Liver (tissue), 9 donors: Measurements from ENCODE around the gene DGCR8. TPM values are rescaled to one million over a fixed set of nuclear protein-coding genes. Genes with fewer than 3 reads are reported as not detected.

Experiments
- DNase-seq: peaks from one replicate; pipeline ENCODE4 v3.0.0-alpha.2; 2017; ENCODE audit warnings: low spot score
- H3K27ac ChIP-seq, 2 donors: one replicate each; pipeline ENCODE4 v1.7.0; 2013; ENCODE audit warnings: inconsistent platforms in 2 of 2, low read length in 2 of 2, control low read depth in 1 of 2, low read depth in 1 of 2, mild to moderate bottlenecking in 1 of 2
- H3K27me3 ChIP-seq, 4 donors: one replicate each; pipeline versions ENCODE4 v1.6.1 to v1.7.0; 2013; ENCODE audit warnings: low read length in 3 of 4, inconsistent platforms in 1 of 4, mild to moderate bottlenecking in 1 of 4, moderate library complexity in 1 of 4; ENCODE audit not compliant: control insufficient read depth in 4 of 4, insufficient read depth in 4 of 4
- H3K36me3 ChIP-seq, 4 donors: one replicate each; pipeline versions ENCODE4 v1.6.1 to v1.7.0; 2013; ENCODE audit warnings: low read length in 3 of 4, mild to moderate bottlenecking in 3 of 4, low read depth in 1 of 4, moderate library complexity in 1 of 4; ENCODE audit not compliant: control insufficient read depth in 4 of 4, insufficient read depth in 3 of 4
- H3K4me1 ChIP-seq, 4 donors: one replicate each; pipeline versions ENCODE4 v1.6.1 to v1.7.0; 2013; ENCODE audit warnings: low read length in 3 of 4, mild to moderate bottlenecking in 3 of 4, moderate library complexity in 1 of 4; ENCODE audit not compliant: control insufficient read depth in 4 of 4, insufficient read depth in 4 of 4
- H3K4me3 ChIP-seq, 3 donors: one replicate each; pipeline versions ENCODE4 v1.6.1 to v1.7.0; 2013; ENCODE audit warnings: low read length in 3 of 3, control low read depth in 1 of 3, low read depth in 1 of 3, mild to moderate bottlenecking in 1 of 3
- H3K9ac ChIP-seq, 2 donors: one replicate each; pipeline ENCODE4 v1.7.0; 2013; ENCODE audit warnings: low read length in 2 of 2, mild to moderate bottlenecking in 2 of 2, moderate library complexity in 2 of 2, control low read depth in 1 of 2, low read depth in 1 of 2
- H3K9me3 ChIP-seq, 4 donors: one replicate each; pipeline versions ENCODE4 v1.6.1 to v1.7.0; 2013; ENCODE audit warnings: low read length in 3 of 4; ENCODE audit not compliant: control insufficient read depth in 4 of 4
- ATF3 ChIP-seq: IDR thresholded peaks from 2 replicates; pipeline ENCODE4 v1.6.1; 2016; ENCODE audit warnings: antibody characterized with exemption
- CTCF ChIP-seq: fragments of 150-350 bp; IDR thresholded peaks from 2 replicates; pipeline ENCODE4 v1.5.1; 2017; ENCODE audit warnings: improper control_type of control experiment, low read depth, low read length; ENCODE audit not compliant: missing input control
- EGR1 ChIP-seq, 2 donors: IDR thresholded peaks; 2 replicates each; pipeline ENCODE4 v1.6.1; 2016 to 2018; ENCODE audit warnings: antibody characterized with exemption in 2 of 2, low read depth in 2 of 2
- FOXA1 ChIP-seq: IDR thresholded peaks from 2 replicates; pipeline ENCODE4 v1.6.1; 2016; ENCODE audit warnings: antibody characterized with exemption
- FOXA2 ChIP-seq: IDR thresholded peaks from 2 replicates; pipeline ENCODE4 v1.6.1; 2016; ENCODE audit warnings: antibody characterized with exemption
- GABPA ChIP-seq, 2 donors: IDR thresholded peaks in 1 of 2; conservative IDR thresholded peaks in 1 of 2; 2 replicates each; pipeline ENCODE4 v1.6.1; 2016; ENCODE audit warnings: antibody characterized with exemption in 2 of 2, mild to moderate bottlenecking in 1 of 2, moderate library complexity in 1 of 2
- HNF4G ChIP-seq: IDR thresholded peaks from 2 replicates; pipeline ENCODE4 v1.6.1; 2016; ENCODE audit warnings: antibody characterized with exemption
- JUND ChIP-seq, 2 donors: IDR thresholded peaks; 2 replicates each; pipeline ENCODE4 v1.6.1; 2016; ENCODE audit warnings: antibody characterized with exemption in 2 of 2
- MAX ChIP-seq: IDR thresholded peaks from 2 replicates; pipeline ENCODE4 v1.6.1; 2016; ENCODE audit warnings: antibody characterized with exemption
- NR2F2 ChIP-seq: IDR thresholded peaks from 2 replicates; pipeline ENCODE4 v1.6.1; 2016; ENCODE audit warnings: antibody characterized with exemption
- RAD21 ChIP-seq, 2 donors: IDR thresholded peaks; 2 replicates each; pipeline ENCODE4 v1.6.1; 2016; ENCODE audit warnings: antibody characterized with exemption in 2 of 2, mild to moderate bottlenecking in 2 of 2
- REST ChIP-seq: IDR thresholded peaks from 2 replicates; pipeline ENCODE4 v1.6.1; 2016; ENCODE audit warnings: antibody characterized with exemption, mild to moderate bottlenecking
- TAF1 ChIP-seq: conservative IDR thresholded peaks from 2 replicates; pipeline ENCODE4 v1.6.1; 2016; ENCODE audit warnings: antibody characterized with exemption, mild to moderate bottlenecking
- ZBTB33 ChIP-seq: IDR thresholded peaks from 2 replicates; pipeline ENCODE4 v1.6.1; 2016; ENCODE audit warnings: antibody characterized with exemption
- WGBS: extraction: QIAGEN DNeasy Blood & Tissue Kit; methylation state at CpG from one replicate; pipeline ENCODE4 v1.1.7; 2013; 5-methylcytosine and 5-hydroxymethylcytosine counted together
- polyA plus RNA-seq, 2 donors: library from polyadenylated mRNA; stranded (reverse) in 1 of 2; unstranded in 1 of 2; fragments of 200-250 nt in 1 of 2; fragments of >200 nt in 1 of 2; fragmentation: Nextera tagmentation in 1 of 2; extraction: Ambion mirVana in 1 of 2; gene quantifications; one replicate each; pipeline versions ENCODE4 v1.2.1 to v1.2.3, GENCODE V29; 2013 to 2015
- total RNA-seq, 2 donors: library from RNA; depleted of rRNA; stranded (reverse); fragments of >200 nt; gene quantifications; one replicate each; pipeline ENCODE4 v1.2.3, GENCODE V29; 2014
- donor health status: healthy.
- donor health status: healthy.
- donor health status: healthy.
- donor health status: healthy.
- donor health status: healthy.

DGCR8 gene
- total and polyA plus RNA-seq, 4 donors, result 7.9 to 27.1 (median 15.8) TPM

GRCh38 chr22:20054034-20054427 lies 26.0 kb upstream of the DGCR8 start (continued):
- no peak for TF ChIP-seq FOXA1
- TF ChIP-seq EGR1 (IDR thresholded peaks at IDR 0.05; ENCODE audit: low read depth in 2 of 2), result no peak
- no peak for TF ChIP-seq HNF4G
- no peak for TF ChIP-seq GABPA (IDR thresholded peaks at IDR 0.05 in 1 of 2, conservative IDR thresholded peaks at IDR 0.05 in 1 of 2)
- TF ChIP-seq MAX, result no peak
- no peak for TF ChIP-seq ATF3
- TF ChIP-seq NR2F2, result no peak

- TF ChIP-seq REST, result no peak
- TF ChIP-seq MAX, result no peak
- TF ChIP-seq ZBTB33, result no peak
- no peak for TF ChIP-seq FOXA2
- TF ChIP-seq TAF1, result no peak
- no peak for TF ChIP-seq RAD21 (IDR thresholded peaks at IDR 0.05)
- H3K4me1 ChIP-seq, result no peaks in the 10 kb centered on the region
- no peaks in the 10 kb centered on the region for H3K9me3 ChIP-seq
- H3K27me3 ChIP-seq, result no peaks in the 10 kb centered on the region
- peaks cover 10 to 45% (median 18%) of the 10 kb centered on the region in 4 donors for H3K36me3 ChIP-seq
- H3K27ac ChIP-seq, result no peak overlapping the region
- no peak for DNase-seq
- WGBS, result 89% methylated on average over 6 of the region's 6 CpGs
- no peak overlapping the region for H3K9ac ChIP-seq
- H3K4me3 ChIP-seq, result no peak overlapping the region
Measured at GRCh38 chr22:20054485-20054884, 25.6 kb upstream of the DGCR8 start.

- H3K27me3 ChIP-seq, result no peaks in the 10 kb centered on the region
- H3K4me3 ChIP-seq, result no peak overlapping the region
- H3K36me3 ChIP-seq, result peaks cover 10 to 45% (median 18%) of the 10 kb centered on the region in 4 donors
- TF ChIP-seq CTCF (no peak), HNF4G (no peak), ZBTB33 (no peak), RAD21 (IDR thresholded peaks at IDR 0.05) (no peak), JUND (IDR thresholded peaks at IDR 0.05) (no peak), MAX (no peak), NR2F2 (no peak), GABPA (IDR thresholded peaks at IDR 0.05 in 1 of 2, conservative IDR thresholded peaks at IDR 0.05 in 1 of 2) (no peak), REST (no peak), ATF3 (no peak)
- no peak overlapping the region for H3K27ac ChIP-seq
- H3K4me1 ChIP-seq, result no peaks in the 10 kb centered on the region
- H3K9ac ChIP-seq, result no peak overlapping the region
- WGBS, result 98% methylated on average over 2 of the region's 2 CpGs
- no peaks in the 10 kb centered on the region for H3K9me3 ChIP-seq
- DNase-seq, result no peak
Measured at GRCh38 chr22:20055144-20055543, 24.9 kb upstream of the DGCR8 start.
